Stimulated activated effector memory CD8-positive, alpha-beta T cell treated with anti-CD3 and anti-CD28 coated beads, Interleukin-12 subunit alpha, Interleukin-12 subunit beta, amount 100 ng/mL, for 72 hours (primary cell): Measurements from ENCODE around the gene CLCN4.

Experiments used
- ATAC-seq: fragments of 150-1000 bp; cut with Tn5 transposase; 2 replicates; pipeline ENCODE4 v1.10.0; 2021
- DNase-seq, 2 donors: peaks; one replicate each; pipeline ENCODE4 v3.0.0; 2021 to 2022; ENCODE audit warnings: low spot score in 2 of 2
- H3K27ac Mint-ChIP-seq: one replicate; pipeline ENCODE4 v1.8.0; 2022; ENCODE audit warnings: mild to moderate bottlenecking, mixed read lengths
- H3K36me3 Mint-ChIP-seq: one replicate; pipeline ENCODE4 v1.8.0; 2022; ENCODE audit warnings: mild to moderate bottlenecking, mixed read lengths
- H3K4me1 Mint-ChIP-seq: one replicate; pipeline ENCODE4 v1.8.0; 2022; ENCODE audit warnings: mixed read lengths
- H3K4me3 Mint-ChIP-seq: one replicate; pipeline ENCODE4 v1.8.0; 2022; ENCODE audit warnings: mild to moderate bottlenecking, mixed read lengths
- H3K9me3 Mint-ChIP-seq: one replicate; pipeline ENCODE4 v1.8.0; 2022; ENCODE audit warnings: mixed read lengths

The CLCN4 gene

GRCh38 chrX:10246846-10247245 lies 90.1 kb downstream of the CLCN4 start:
- no peak overlapping the region for H3K27ac Mint-ChIP-seq
- H3K4me1 Mint-ChIP-seq: no peaks in the 10 kb centered on the region
- DNase-seq (no peak), ATAC-seq (no peak)
- H3K9me3 Mint-ChIP-seq: no peaks in the 10 kb centered on the region
- no peaks in the 10 kb centered on the region for H3K36me3 Mint-ChIP-seq
- no peak overlapping the region for H3K4me3 Mint-ChIP-seq

DNA sequence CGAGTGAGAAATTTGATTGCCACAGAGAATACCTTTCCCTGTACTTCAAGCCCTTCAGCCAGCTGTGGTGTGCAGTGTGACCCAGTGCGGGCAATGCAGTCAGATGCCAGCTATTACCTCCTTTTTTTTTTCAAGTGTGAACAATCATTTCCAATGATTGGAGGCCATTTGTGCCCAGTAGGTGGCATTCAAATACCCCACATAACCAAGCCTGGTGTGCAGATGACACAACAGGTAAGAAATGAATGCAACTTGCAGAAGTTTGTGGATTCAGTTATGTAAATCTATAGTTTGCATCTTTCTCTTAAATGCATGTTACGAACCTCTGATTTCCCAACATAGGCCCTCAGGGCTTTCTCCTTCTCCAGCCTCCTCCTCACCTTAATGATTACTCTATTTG lies 98.0 kb downstream of the CLCN4 start:
- Mint-ChIP-seq H3K9me3 (no peaks in the 10 kb centered on the region), H3K4me1 (no peaks in the 10 kb centered on the region), H3K4me3 (no peak overlapping the region), H3K36me3 (no peaks in the 10 kb centered on the region), H3K27ac (no peak overlapping the region)
- ATAC-seq (no peak), DNase-seq (no peak)

- no peak overlapping the region for H3K27ac Mint-ChIP-seq
- no peak overlapping the region for H3K4me3 Mint-ChIP-seq
- DNase-seq (no peak), ATAC-seq (no peak)
- H3K4me1 Mint-ChIP-seq: no peaks in the 10 kb centered on the region
- no peaks in the 10 kb centered on the region for H3K36me3 Mint-ChIP-seq
- no peaks in the 10 kb centered on the region for H3K9me3 Mint-ChIP-seq
Observed at GRCh38 chrX:10259716-10260115, 102.9 kb downstream of the CLCN4 start.

DNA sequence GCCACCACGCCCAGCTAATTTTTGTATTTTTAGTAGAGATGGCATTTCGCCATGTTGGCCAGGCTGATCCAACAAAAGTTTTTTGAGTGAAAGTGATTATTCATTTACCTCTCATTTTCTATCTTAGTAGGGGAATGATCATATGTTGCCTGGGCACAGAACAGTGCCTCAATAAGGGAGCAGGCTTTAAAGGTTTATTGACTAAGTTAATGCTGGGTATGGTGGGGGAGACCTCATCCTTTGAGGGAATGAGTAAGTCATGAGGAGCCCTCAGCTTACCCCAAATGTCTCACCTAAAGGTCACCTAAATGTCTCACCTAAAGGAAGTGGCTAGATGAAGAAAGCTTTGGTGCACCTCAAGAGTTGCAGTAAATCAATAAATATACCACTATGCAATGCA lies 109.0 kb downstream of the CLCN4 start:
- Mint-ChIP-seq H3K4me1 (no peaks in the 10 kb centered on the region), H3K27ac (no peak overlapping the region), H3K9me3 (no peaks in the 10 kb centered on the region), H3K4me3 (no peak overlapping the region), H3K36me3 (no peaks in the 10 kb centered on the region)
- ATAC-seq (no peak), DNase-seq (no peak)

- Mint-ChIP-seq H3K36me3 (no peaks in the 10 kb centered on the region), H3K9me3 (no peaks in the 10 kb centered on the region), H3K4me3 (no peak overlapping the region), H3K4me1 (no peaks in the 10 kb centered on the region), H3K27ac (no peak overlapping the region)
- no peak for ATAC-seq
- no peak for DNase-seq
Observed at GRCh38 chrX:10278716-10279115, 121.9 kb downstream of the CLCN4 start.

GRCh38 chrX:10280071-10280470 lies 123.3 kb downstream of the CLCN4 start:
- ATAC-seq: no peak
- H3K27ac Mint-ChIP-seq: no peak overlapping the region
- no peaks in the 10 kb centered on the region for H3K4me1 Mint-ChIP-seq
- no peak for DNase-seq
- H3K4me3 Mint-ChIP-seq: no peak overlapping the region
- no peaks in the 10 kb centered on the region for H3K9me3 Mint-ChIP-seq
- H3K36me3 Mint-ChIP-seq: no peaks in the 10 kb centered on the region

GRCh38 chrX:10282490-10282889 lies 125.7 kb downstream of the CLCN4 start:
- Mint-ChIP-seq H3K27ac (no peak overlapping the region), H3K9me3 (no peaks in the 10 kb centered on the region), H3K36me3 (no peaks in the 10 kb centered on the region), H3K4me1 (no peaks in the 10 kb centered on the region), H3K4me3 (no peak overlapping the region)
- DNase-seq: no peak
- no peak for ATAC-seq

GRCh38 chrX:10286195-10286594 lies 129.4 kb downstream of the CLCN4 start:
- no peak overlapping the region for H3K27ac Mint-ChIP-seq
- ATAC-seq: no peak
- H3K36me3 Mint-ChIP-seq: no peaks in the 10 kb centered on the region
- H3K4me3 Mint-ChIP-seq: no peak overlapping the region
- H3K4me1 Mint-ChIP-seq: no peaks in the 10 kb centered on the region
- no peaks in the 10 kb centered on the region for H3K9me3 Mint-ChIP-seq
- no peak for DNase-seq
